PC-9 (cell line): ENCODE measurements around the gene B4GALT6.

Source experiments
- EZH2 ChIP-seq: fragments of 200-600 bp; sonication (generic); IDR thresholded peaks from 2 replicates; pipeline ENCODE4 v1.8.0; 2017; ENCODE audit warnings: antibody characterized with exemption, low read depth
- TF ChIP-seq, protein P1 (sequence below): fragments of 200-600 bp; sonication (generic); conservative IDR thresholded peaks from 2 replicates; pipeline ENCODE4 v1.6.1; 2017; ENCODE audit warnings: mixed run types, antibody characterized with exemption, mild to moderate bottlenecking, moderate library complexity

DNA sequence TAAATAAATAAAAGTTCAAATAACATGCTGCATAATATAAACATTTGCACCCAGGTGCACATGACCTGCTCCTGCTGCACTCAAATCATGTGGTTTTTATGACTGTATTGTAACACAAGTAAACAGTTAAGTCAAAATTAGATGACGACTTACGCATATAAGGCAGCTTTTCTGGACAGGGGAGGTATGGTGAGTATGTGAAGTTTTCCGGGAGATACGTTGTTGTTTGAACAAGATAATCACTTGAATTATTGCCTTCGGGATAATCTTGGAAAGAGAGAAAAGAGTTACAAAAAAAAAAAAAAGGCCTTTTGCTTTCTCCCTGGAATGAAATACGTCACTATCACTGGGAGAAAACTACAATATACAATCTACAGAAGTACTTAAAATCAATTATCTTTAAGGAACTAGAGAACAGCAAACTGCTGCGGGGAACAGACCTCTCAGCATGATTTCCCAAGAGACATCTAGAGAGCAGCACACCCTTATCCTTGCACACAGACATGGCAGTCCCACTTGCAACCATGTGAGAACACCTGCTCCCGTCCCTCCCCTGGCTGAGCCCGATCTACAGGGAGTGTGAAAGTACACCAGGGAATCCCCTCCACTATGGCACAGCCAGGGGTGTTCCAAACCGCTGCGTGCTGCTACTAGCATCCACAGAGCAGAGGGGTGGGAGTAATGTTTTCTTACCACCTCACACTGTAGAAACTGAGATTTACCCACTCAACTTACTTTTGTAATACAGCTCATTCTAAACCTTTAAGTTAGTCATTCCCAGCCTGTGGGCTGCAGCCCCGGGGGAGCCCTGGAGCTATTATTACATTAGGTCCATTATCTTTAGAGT is 26.3 kb downstream of the B4GALT6 start:
- TF ChIP-seq, protein P1, sequence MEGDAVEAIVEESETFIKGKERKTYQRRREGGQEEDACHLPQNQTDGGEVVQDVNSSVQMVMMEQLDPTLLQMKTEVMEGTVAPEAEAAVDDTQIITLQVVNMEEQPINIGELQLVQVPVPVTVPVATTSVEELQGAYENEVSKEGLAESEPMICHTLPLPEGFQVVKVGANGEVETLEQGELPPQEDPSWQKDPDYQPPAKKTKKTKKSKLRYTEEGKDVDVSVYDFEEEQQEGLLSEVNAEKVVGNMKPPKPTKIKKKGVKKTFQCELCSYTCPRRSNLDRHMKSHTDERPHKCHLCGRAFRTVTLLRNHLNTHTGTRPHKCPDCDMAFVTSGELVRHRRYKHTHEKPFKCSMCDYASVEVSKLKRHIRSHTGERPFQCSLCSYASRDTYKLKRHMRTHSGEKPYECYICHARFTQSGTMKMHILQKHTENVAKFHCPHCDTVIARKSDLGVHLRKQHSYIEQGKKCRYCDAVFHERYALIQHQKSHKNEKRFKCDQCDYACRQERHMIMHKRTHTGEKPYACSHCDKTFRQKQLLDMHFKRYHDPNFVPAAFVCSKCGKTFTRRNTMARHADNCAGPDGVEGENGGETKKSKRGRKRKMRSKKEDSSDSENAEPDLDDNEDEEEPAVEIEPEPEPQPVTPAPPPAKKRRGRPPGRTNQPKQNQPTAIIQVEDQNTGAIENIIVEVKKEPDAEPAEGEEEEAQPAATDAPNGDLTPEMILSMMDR: no peak
- TF ChIP-seq EZH2: no peak
